Upper lobe of right lung (tissue), 1 donor: Measurements from ENCODE around the gene SCARB1. TPM values are rescaled to one million over a fixed set of nuclear protein-coding genes. Genes with fewer than 3 reads are reported as not detected.
A peak's percentile ranks its signal among the peaks of the same experiment; 100 is the strongest.
"Not testable (repeated sequence)": the region's sequence is repeated elsewhere in the genome, so short reads cannot be mapped to it uniquely, and the experiment has no call there.

Experiments used
- ATAC-seq: fragments of 200-7000 bp; cut with Tn5 transposase; one replicate; pipeline ENCODE4 v1.9.1; 2020; ENCODE audit warnings: mild to moderate bottlenecking, moderate library complexity
- DNase-seq: peaks from one replicate; pipeline ENCODE4 v3.0.0-alpha.2; 2020
- H3K27ac ChIP-seq: fragments of 200-600 bp; one replicate; pipeline ENCODE4 v1.8.0; 2022
- H3K27me3 ChIP-seq: fragments of 200-600 bp; one replicate; pipeline ENCODE4 v1.8.0; 2022; ENCODE audit warnings: mild to moderate bottlenecking
- H3K36me3 ChIP-seq: fragments of 200-600 bp; one replicate; pipeline ENCODE4 v1.8.0; 2022
- H3K4me1 ChIP-seq: fragments of 200-600 bp; one replicate; pipeline ENCODE4 v1.8.0; 2022
- H3K4me3 ChIP-seq: fragments of 200-600 bp; one replicate; pipeline ENCODE4 v1.8.0; 2022; ENCODE audit warnings: mild to moderate bottlenecking
- H3K9me3 ChIP-seq: fragments of 200-600 bp; one replicate; pipeline ENCODE4 v1.8.0; 2022
- intact Hi-C: fragments of 100-400 bp; cut with DNase I; formaldehyde crosslinking; loops from one replicate; pipeline ENCODE4 v1.11.0; 2022
- total RNA-seq: library from RNA; stranded (reverse); fragmentation: NEBNext Ultra II Directional; extraction: Animal tissue kit (Norgen Biotek cat#: 25700); gene quantifications from one replicate; pipeline ENCODE4 v1.2.1, GENCODE V29; 2021
- TF ChIP-seq, protein P1 (sequence below): fragments of 200-600 bp; IDR thresholded peaks from one replicate; pipeline ENCODE4 v1.8.0; 2022; ENCODE audit warnings: antibody characterized with exemption
- donor health status: DM: no; HTN: yes; CAD: no; lungs with severe emphysema.

SCARB1 gene
- total RNA-seq, 1 donor from 2014 or later: 35.3 TPM

DNA sequence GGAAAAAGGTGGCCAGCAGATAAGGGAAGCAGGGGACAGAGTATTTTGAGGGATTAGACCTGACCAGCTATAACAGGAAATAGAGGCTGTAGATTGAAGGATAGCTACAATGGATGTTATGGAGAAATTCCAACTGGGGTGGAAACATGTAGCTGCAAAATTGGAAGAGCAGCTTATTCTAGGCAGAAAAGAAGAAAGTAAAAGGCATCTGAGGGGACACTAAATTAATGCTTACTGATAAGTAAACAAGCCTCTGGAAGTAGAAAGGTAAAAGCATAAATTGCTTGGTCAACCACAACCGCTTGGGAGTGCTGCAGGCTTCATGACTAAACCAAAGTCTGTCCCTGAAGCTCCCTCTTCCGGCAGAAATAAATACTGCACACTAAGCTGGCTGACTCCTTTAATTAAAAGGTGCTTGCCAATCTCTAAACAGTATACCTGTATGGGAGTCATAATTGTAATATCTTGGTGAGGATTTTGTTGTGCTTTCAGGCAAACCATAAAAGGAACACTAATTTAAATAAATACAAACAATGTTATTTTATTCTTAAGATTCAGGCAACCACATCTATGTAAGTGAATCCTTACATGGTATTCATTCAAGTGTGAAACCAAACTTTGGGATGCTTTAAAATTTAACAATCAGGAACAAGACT, 43.1 kb upstream of the SCARB1 start:
- ATAC-seq (peak; percentile 92), DNase-seq (peak; percentile 71)
- H3K27ac ChIP-seq: no peak overlapping the region

DNA sequence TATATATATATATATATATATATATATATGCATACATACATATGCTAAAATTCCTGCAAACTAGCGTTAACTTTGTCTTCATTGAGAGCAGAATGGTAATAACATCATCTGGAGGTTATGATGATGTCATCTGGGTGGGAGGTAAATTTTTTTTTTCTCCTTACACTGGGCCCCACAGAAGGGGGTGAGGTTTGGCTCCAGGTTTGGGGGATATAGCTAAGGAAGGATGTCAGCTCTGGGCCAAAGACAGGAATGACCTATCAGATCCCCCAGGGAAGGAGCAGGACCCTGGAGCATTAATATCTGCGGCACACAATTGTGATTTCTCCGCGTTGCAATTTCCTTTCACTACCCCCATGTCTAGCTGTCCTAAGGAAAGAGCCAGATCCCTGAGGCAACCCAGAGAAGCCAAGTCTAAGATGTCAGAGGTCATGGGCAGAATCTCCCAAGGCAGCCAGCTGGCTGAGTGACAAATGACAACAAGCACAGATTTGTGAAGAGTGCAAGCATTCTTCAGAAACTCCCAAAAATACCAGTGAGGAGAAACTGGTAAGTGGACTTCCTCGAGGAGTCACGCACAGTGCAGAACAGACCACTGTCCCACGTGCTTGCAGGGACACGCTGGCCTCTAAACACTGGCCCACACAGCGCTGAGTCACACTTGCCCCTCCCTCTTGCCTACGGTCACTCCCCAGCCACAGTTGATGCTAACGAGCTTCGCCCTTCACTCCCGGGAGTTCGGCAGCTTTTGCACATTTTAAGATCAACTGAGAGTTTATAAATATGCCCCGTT, 40.8 kb upstream of the SCARB1 start:
- TF ChIP-seq, protein P1, sequence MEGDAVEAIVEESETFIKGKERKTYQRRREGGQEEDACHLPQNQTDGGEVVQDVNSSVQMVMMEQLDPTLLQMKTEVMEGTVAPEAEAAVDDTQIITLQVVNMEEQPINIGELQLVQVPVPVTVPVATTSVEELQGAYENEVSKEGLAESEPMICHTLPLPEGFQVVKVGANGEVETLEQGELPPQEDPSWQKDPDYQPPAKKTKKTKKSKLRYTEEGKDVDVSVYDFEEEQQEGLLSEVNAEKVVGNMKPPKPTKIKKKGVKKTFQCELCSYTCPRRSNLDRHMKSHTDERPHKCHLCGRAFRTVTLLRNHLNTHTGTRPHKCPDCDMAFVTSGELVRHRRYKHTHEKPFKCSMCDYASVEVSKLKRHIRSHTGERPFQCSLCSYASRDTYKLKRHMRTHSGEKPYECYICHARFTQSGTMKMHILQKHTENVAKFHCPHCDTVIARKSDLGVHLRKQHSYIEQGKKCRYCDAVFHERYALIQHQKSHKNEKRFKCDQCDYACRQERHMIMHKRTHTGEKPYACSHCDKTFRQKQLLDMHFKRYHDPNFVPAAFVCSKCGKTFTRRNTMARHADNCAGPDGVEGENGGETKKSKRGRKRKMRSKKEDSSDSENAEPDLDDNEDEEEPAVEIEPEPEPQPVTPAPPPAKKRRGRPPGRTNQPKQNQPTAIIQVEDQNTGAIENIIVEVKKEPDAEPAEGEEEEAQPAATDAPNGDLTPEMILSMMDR: no peak
- Histone ChIP-seq H3K27me3 (no peaks in the 10 kb centered on the region), H3K4me1 (peaks cover 5% of the 10 kb centered on the region), H3K36me3 (no peaks in the 10 kb centered on the region), H3K4me3 (peak overlapping the region; percentile 8), H3K9me3 (no peaks in the 10 kb centered on the region), H3K27ac (peak overlapping the region; percentile 69)
- peak; percentile 89 for DNase-seq
- intact Hi-C loops: no loop called here
- peak; percentile 95 for ATAC-seq

More for the DNA sequence above, 43.1 kb upstream of the SCARB1 start:
- H3K36me3 ChIP-seq: peaks cover 17% of the 10 kb centered on the region
- H3K4me3 ChIP-seq: no peak overlapping the region
- intact Hi-C loops: no loop called here
- no peaks in the 10 kb centered on the region for H3K27me3 ChIP-seq
- H3K4me1 ChIP-seq: peaks cover 27% of the 10 kb centered on the region
- no peaks in the 10 kb centered on the region for H3K9me3 ChIP-seq
- TF ChIP-seq, protein P1: peak; percentile 98

DNA sequence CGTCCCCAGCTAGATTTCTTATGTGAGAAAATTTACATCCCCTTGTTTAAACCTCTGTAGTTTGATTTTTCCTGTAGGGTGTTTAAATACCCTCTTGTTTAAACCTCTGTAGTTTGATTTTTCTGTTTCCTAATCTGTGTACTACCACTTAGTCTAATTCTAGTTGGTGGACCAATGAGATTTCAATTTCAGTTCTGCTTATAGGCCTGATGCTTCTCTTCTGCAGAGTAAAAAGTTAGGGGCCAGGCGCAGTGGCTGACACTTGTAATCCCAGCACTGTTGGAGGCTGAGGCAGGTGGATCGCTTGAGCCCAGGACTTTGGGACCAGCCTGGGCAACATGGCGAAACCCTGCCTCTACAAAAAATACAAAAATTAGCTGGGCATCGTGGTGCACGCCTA, 39.3 kb upstream of the SCARB1 start:
- H3K9me3 ChIP-seq: no peaks in the 10 kb centered on the region
- H3K27me3 ChIP-seq: no peaks in the 10 kb centered on the region
- DNase-seq (no peak), ATAC-seq (no peak)
- TF ChIP-seq, protein P1: no peak
- H3K4me3 ChIP-seq: no peak overlapping the region
- H3K27ac ChIP-seq: no peak overlapping the region
- no peaks in the 10 kb centered on the region for H3K36me3 ChIP-seq
- peaks cover 13% of the 10 kb centered on the region for H3K4me1 ChIP-seq
- intact Hi-C loops: no loop called here

DNA sequence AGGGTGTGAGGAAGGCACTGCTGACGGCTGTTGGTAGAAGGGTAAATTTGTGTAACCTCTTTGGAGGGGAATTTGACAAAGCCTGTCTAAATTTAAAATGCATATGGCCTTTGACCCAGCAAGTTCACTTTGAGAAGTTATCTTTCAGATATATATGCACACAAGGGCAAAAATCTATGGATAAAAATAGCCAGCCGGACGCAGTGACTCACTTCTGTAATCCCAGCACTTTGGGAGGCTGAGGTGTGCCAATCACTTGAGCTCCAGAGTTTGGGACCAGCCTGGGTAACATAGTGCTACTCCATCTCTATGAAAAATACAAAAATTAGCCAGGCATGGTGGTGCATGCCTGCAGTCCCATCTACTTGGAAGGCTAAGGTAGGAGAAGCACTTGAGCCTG, 37.3 kb upstream of the SCARB1 start:
- DNase-seq (no peak), ATAC-seq (no peak)
- intact Hi-C loops: no loop called here
- H3K9me3 ChIP-seq: no peaks in the 10 kb centered on the region
- H3K4me1 ChIP-seq: peaks cover 13% of the 10 kb centered on the region
- TF ChIP-seq, protein P1: no peak
- no peak overlapping the region for H3K27ac ChIP-seq
- no peaks in the 10 kb centered on the region for H3K27me3 ChIP-seq
- H3K36me3 ChIP-seq: no peaks in the 10 kb centered on the region
- H3K4me3 ChIP-seq: no peak overlapping the region

DNA sequence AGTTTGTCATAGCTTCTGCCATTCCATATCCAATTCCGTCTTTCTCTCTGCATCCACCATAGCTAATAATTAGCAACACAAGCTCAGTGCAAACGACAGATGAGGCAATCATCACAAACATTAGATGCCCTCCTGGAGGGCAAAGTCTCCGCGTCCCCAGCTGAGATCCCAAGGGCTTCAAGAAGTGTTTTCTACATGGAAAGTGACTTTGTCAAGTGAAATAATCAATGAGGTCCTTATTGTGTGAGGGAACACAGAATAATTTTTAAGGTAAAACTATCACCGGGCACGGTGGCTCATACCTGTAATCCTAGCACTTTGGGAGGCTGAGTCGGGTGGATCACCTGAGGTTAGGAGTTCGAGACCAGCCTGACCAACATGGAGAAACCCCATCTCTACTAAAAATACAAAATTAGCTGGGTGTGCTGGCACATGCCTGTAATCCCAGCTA, 36.7 kb upstream of the SCARB1 start:
- ATAC-seq, DNase-seq, H3K27me3 ChIP-seq, H3K9me3 ChIP-seq, intact Hi-C loops, H3K4me3 ChIP-seq, H3K36me3 ChIP-seq, H3K27ac ChIP-seq: not testable (repeated sequence)
- peaks cover 13% of the 10 kb centered on the region for H3K4me1 ChIP-seq

DNA sequence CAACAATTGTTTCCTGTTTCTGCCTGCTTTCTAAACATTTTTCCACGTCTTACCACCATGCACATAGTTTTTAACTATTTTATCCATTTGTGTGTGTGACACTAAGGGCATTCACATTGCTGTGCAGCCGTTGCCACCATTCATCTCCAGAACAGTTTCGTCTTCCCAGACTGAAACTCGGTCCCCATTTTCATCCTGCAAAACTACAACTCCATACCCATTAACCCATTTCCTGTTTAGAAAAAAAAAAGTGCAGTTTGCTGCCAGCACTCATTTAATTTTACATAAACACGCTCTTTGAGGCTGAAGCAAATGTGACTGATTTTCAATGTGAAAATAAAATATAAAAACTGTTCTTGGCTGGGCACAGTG, 35.2 kb upstream of the SCARB1 start:
- DNase-seq: no peak

More for the DNA sequence above, 35.2 kb upstream of the SCARB1 start:
- intact Hi-C loops: no loop called here
- Histone ChIP-seq H3K27me3 (no peaks in the 10 kb centered on the region), H3K36me3 (no peaks in the 10 kb centered on the region), H3K4me3 (no peak overlapping the region), H3K9me3 (no peaks in the 10 kb centered on the region), H3K4me1 (peaks cover 9% of the 10 kb centered on the region), H3K27ac (no peak overlapping the region)
- TF ChIP-seq, protein P1: no peak
- ATAC-seq: no peak
